NCI-H345 treated with DMSO at 0.1 percent for 48 hours (cell line): ENCODE results near the gene CD177.
"Not testable (repeated sequence)": the region's sequence is repeated elsewhere in the genome, so short reads cannot be mapped to it uniquely, and the experiment has no call there.

Source experiments
- DNase-seq: peaks from one replicate; lab custom pipeline; 2025; ENCODE audit not compliant: unreplicated experiment; lab: John Stamatoyannopoulos, UW

The CD177 gene

GRCh38 chr19:43353606-43354304 is at the start of gene CD177:
Gene CD177 (plus strand): TSS chr19:43353686. CDS start chr19:43353715, 29 bp downstream.
- no peak for DNase-seq

GRCh38 chr19:43305642-43306041 is 47.8 kb upstream of the CD177 start:
- DNase-seq = no peak

- no peak for DNase-seq
Observed at GRCh38 chr19:43306097-43306496, 47.4 kb upstream of the CD177 start.

- DNase-seq = no peak
Observed at GRCh38 chr19:43308244-43308815, 45.2 kb upstream of the CD177 start.

- no peak for DNase-seq
Observed at GRCh38 chr19:43309466-43309865, 44.0 kb upstream of the CD177 start.

GRCh38 chr19:43310221-43310620 is 43.3 kb upstream of the CD177 start:
- DNase-seq = no peak

GRCh38 chr19:43311256-43311655 is 42.2 kb upstream of the CD177 start:
- no peak for DNase-seq

GRCh38 chr19:43311706-43312105 is 41.8 kb upstream of the CD177 start:
- no peak for DNase-seq

GRCh38 chr19:43313711-43314495 is 39.6 kb upstream of the CD177 start:
- no peak for DNase-seq

- no peak for DNase-seq
Observed at GRCh38 chr19:43315851-43316250, 37.6 kb upstream of the CD177 start.

- no peak for DNase-seq
Observed at GRCh38 chr19:43316591-43317319, 36.7 kb upstream of the CD177 start.

GRCh38 chr19:43318203-43318602 is 35.3 kb upstream of the CD177 start:
- DNase-seq = no peak

- no peak for DNase-seq
Observed at GRCh38 chr19:43318796-43319314, 34.6 kb upstream of the CD177 start.

- no peak for DNase-seq
Observed at GRCh38 chr19:43320546-43320945, 32.9 kb upstream of the CD177 start.

- DNase-seq = not testable (repeated sequence)
Observed at GRCh38 chr19:43326761-43327160, 26.7 kb upstream of the CD177 start.

GRCh38 chr19:43328561-43328960 is 24.9 kb upstream of the CD177 start:
- DNase-seq = not testable (repeated sequence)

GRCh38 chr19:43329049-43329448 is 24.4 kb upstream of the CD177 start:
- DNase-seq = not testable (repeated sequence)

- DNase-seq = no peak
Observed at GRCh38 chr19:43329989-43330388, 23.5 kb upstream of the CD177 start.

- DNase-seq = no peak
Observed at GRCh38 chr19:43330726-43331434, 22.6 kb upstream of the CD177 start.

- no peak for DNase-seq
Observed at GRCh38 chr19:43331435-43332010, 22.0 kb upstream of the CD177 start.
